Stomach (tissue), 9 donors: ENCODE data around the gene OLFML2A. TPM values are rescaled to one million over a fixed set of nuclear protein-coding genes. Genes with fewer than 3 reads are reported as not detected.

ENCODE experiments used
- DNase-seq, 2 donors: peaks; one replicate each; pipeline versions ENCODE4 v3.0.0 to v3.0.0-alpha.2; 2013 to 2019
- H3K27ac ChIP-seq, 5 donors: fragments of 200-600 bp in 4 of 5; sonication (generic) in 4 of 5; one replicate each; pipeline ENCODE4 v1.5.1; 2013 to 2019; ENCODE audit warnings: mild to moderate bottlenecking in 1 of 5, moderate library complexity in 1 of 5
- H3K27me3 ChIP-seq, 3 donors: fragments of 200-600 bp; sonication (generic); one replicate each; pipeline ENCODE4 v1.5.1; 2017 to 2019; ENCODE audit warnings: mixed run types in 1 of 3
- H3K36me3 ChIP-seq, 4 donors: fragments of 200-600 bp; sonication (generic); 1 replicate in 3 of 4; 2 replicates in 1 of 4; pipeline ENCODE4 v1.5.1; 2016 to 2019
- H3K4me1 ChIP-seq, 4 donors: fragments of 200-600 bp; sonication (generic); one replicate each; pipeline ENCODE4 v1.5.1; 2016 to 2019
- H3K4me3 ChIP-seq, 4 donors: fragments of 200-600 bp; sonication (generic) in 3 of 4; one replicate each; pipeline ENCODE4 v1.5.1; 2016 to 2019; ENCODE audit warnings: mild to moderate bottlenecking in 1 of 4
- H3K9me3 ChIP-seq, 4 donors: fragments of 200-600 bp; sonication (generic); one replicate each; pipeline ENCODE4 v1.5.1; 2016 to 2019
- CTCF ChIP-seq, 7 experiments: fragments of 450-650 bp in 4 of 7; fragments of 200-600 bp in 3 of 7; sonication (generic) in 3 of 7; IDR thresholded peaks; one replicate each; pipeline ENCODE4 v1.5.1; 2016 to 2019; ENCODE audit warnings: antibody characterized with exemption in 7 of 7, control low read depth in 2 of 7, mild to moderate bottlenecking in 1 of 7
- EP300 ChIP-seq: sonication (generic); formaldehyde crosslinking; IDR thresholded peaks from one replicate; pipeline ENCODE4 v1.6.1; 2017; ENCODE audit warnings: antibody characterized with exemption
- POLR2A ChIP-seq, 4 donors: fragments of 450-650 bp; IDR thresholded peaks; one replicate each; pipeline ENCODE4 v1.6.1; 2016; ENCODE audit warnings: antibody characterized with exemption in 4 of 4, control low read depth in 2 of 4, mild to moderate bottlenecking in 1 of 4, moderate library complexity in 1 of 4
- POLR2AphosphoS5 ChIP-seq, 3 donors: sonication (generic); formaldehyde crosslinking; IDR thresholded peaks; one replicate each; pipeline ENCODE4 v1.6.1; 2016; ENCODE audit warnings: antibody characterized with exemption in 3 of 3
- WGBS, 5 donors: extraction: QIAGEN DNeasy Blood & Tissue Kit in 3 of 5; methylation state at CpG; one replicate each; pipeline versions ENCODE4 v1.1.5 to v1.1.7; 2013 to 2018; 5-methylcytosine and 5-hydroxymethylcytosine counted together
- intact Hi-C: fragments of 100-400 bp; cut with DNase I; formaldehyde crosslinking; loops from one replicate; pipeline ENCODE4 v1.15.1; 2023; ENCODE audit warnings: low total_unique reads
- polyA plus RNA-seq, 3 donors: library from polyadenylated mRNA; stranded (reverse); fragments of 200-250 nt; gene quantifications; one replicate each; pipeline ENCODE4 v1.2.3, GENCODE V29; 2013
- total RNA-seq, 5 donors: library from RNA; depleted of rRNA; stranded (reverse); fragments of >200 nt; gene quantifications; one replicate each; pipeline versions ENCODE4 v1.1.0 to v1.2.3, GENCODE V29; 2014 to 2016
- donor health status: healthy with polysubstance abuse.
- donor health status: Bipolar disorder and iron deficiency.
- donor health status: healthy.

Gene OLFML2A
- total and polyA plus RNA-seq, 8 donors, result 0.56 to 91.2 (median 3.5) TPM

- peaks cover 0 to 44% (median 36%) of the 10 kb centered on the region in 3 donors for H3K27me3 ChIP-seq
- intact Hi-C loops, result loop anchor here (5.0 kb wide), 1 partner anchor 78 kb away; the partner anchor contains the start of gene WDR38
- DNase-seq, result peak; percentile 86 to 93
- H3K36me3 ChIP-seq, result no peaks in the 10 kb centered on the region
- no peaks in the 10 kb centered on the region for H3K9me3 ChIP-seq
- H3K27ac ChIP-seq, result no peak overlapping the region
- no peak overlapping the region for H3K4me3 ChIP-seq
- H3K4me1 ChIP-seq, result peaks cover 32 to 64% (median 48%) of the 10 kb centered on the region in 4 donors
- TF ChIP-seq POLR2AphosphoS5 (IDR thresholded peaks at IDR 0.05), result peak in 1 of 3 donors; percentile 28
- no peak for TF ChIP-seq POLR2A (IDR thresholded peaks at IDR 0.05)
- peak in 5 of 7 experiments; percentile 58 to 86 (median 77) for TF ChIP-seq CTCF (IDR thresholded peaks at IDR 0.05)
- 33 to 39% (median 36%) methylated on average over 15 of the region's 15 CpGs for WGBS, 5 donors
Measured at GRCh38 chr9:124774129-124774978, 2.6 kb upstream of the OLFML2A start.

- H3K36me3 ChIP-seq, result no peaks in the 10 kb centered on the region
- peaks cover 18 to 58% (median 38%) of the 10 kb centered on the region in 4 donors for H3K4me1 ChIP-seq
- WGBS, 5 donors, result 13 to 26% (median 23%) methylated on average over 12 of the region's 12 CpGs
- TF ChIP-seq CTCF (IDR thresholded peaks at IDR 0.05) (no peak), EP300 (no peak), POLR2AphosphoS5 (IDR thresholded peaks at IDR 0.05) (no peak), POLR2A (IDR thresholded peaks at IDR 0.05) (no peak)
- peak overlapping the region; percentile 58 to 68 (median 62) for H3K4me3 ChIP-seq
- DNase-seq, result no peak
- no peaks in the 10 kb centered on the region for H3K9me3 ChIP-seq
- H3K27me3 ChIP-seq, result peaks cover 0 to 27% (median 19%) of the 10 kb centered on the region in 3 donors
- intact Hi-C loops, result loop anchor here (5.0 kb wide), 1 partner anchor 596 kb away; no protein-coding TSS in a partner anchor
- peak overlapping the region in 2 of 5 donors; percentile 58 to 82 for H3K27ac ChIP-seq
Measured at GRCh38 chr9:124776618-124776953, 347 bp upstream of the OLFML2A start.

- no peaks in the 10 kb centered on the region for H3K9me3 ChIP-seq
- peaks cover 14 to 57% (median 34%) of the 10 kb centered on the region in 4 donors for H3K4me1 ChIP-seq
- TF ChIP-seq POLR2A (IDR thresholded peaks at IDR 0.05) (no peak), POLR2AphosphoS5 (IDR thresholded peaks at IDR 0.05) (no peak)
- intact Hi-C loops, result loop anchor here (5.0 kb wide), 1 partner anchor 594 kb away; no protein-coding TSS in a partner anchor
- H3K27me3 ChIP-seq, result peaks cover 0 to 27% (median 19%) of the 10 kb centered on the region in 3 donors
- H3K4me3 ChIP-seq, result no peak overlapping the region
- no peaks in the 10 kb centered on the region for H3K36me3 ChIP-seq
- peak overlapping the region in 3 of 5 donors; percentile 42 to 82 (median 74) for H3K27ac ChIP-seq
- DNase-seq, result peak in 1 of 2 donors; percentile 19
- WGBS, 5 donors, result 65 to 75% (median 70%) methylated on average over 11 of the region's 11 CpGs
Measured at GRCh38 chr9:124778575-124779367, 1.8 kb downstream of the OLFML2A start.

GRCh38 chr9:124779368-124780059, 2.6 kb downstream of the OLFML2A start:
- Histone ChIP-seq H3K4me1 (peaks cover 14 to 57% (median 36%) of the 10 kb centered on the region in 4 donors), H3K9me3 (no peaks in the 10 kb centered on the region), H3K27ac (peak overlapping the region in 3 of 5 donors; percentile 42 to 82 (median 74)), H3K27me3 (peaks cover 0 to 27% (median 19%) of the 10 kb centered on the region in 3 donors), H3K36me3 (no peaks in the 10 kb centered on the region), H3K4me3 (no peak overlapping the region)
- intact Hi-C loops, result loop anchor here (5.0 kb wide), 1 partner anchor 593 kb away; no protein-coding TSS in a partner anchor
- WGBS, 5 donors, result 22 to 42% (median 37%) methylated on average over 5 to 6 of the region's 6 CpGs
- peak; percentile 23 to 81 for DNase-seq
- no peak for TF ChIP-seq POLR2A (IDR thresholded peaks at IDR 0.05)
- TF ChIP-seq POLR2AphosphoS5 (IDR thresholded peaks at IDR 0.05), result no peak
- TF ChIP-seq CTCF (IDR thresholded peaks at IDR 0.05), result no peak
